IMR-90 (cell line): ENCODE results near the gene ATP6V0E2. TPM values are rescaled to one million over a fixed set of nuclear protein-coding genes. Genes with fewer than 3 reads are reported as not detected.

Experiments used
- ATAC-seq: fragments of 200-7000 bp; cut with Tn5 transposase; 2 replicates; pipeline ENCODE4 v1.9.1; 2020; ENCODE audit warnings: low read depth, mild to moderate bottlenecking, moderate library complexity
- BruUV-seq: library from RNA; stranded (reverse); fragments of 400-500 nt; replicated peaks from 2 replicates; lab custom pipeline; 2021; lab: Mats Ljungman, UMichigan
- CTCF ChIA-PET: fragments of 300-600 bp; formaldehyde crosslinking; extraction: SDS; loops from one replicate; lab custom pipeline; 2021; ENCODE audit warnings: antibody characterized with exemption; lab: Yijun Ruan, JAX
- POLR2A ChIA-PET: fragments of 300-600 bp; sonication (Branson Sonifier 250); formaldehyde crosslinking; loops from one replicate; lab custom pipeline; 2022; ENCODE audit warnings: antibody characterized with exemption; ENCODE audit not compliant: unreplicated experiment; lab: Charles Lee
- DNase-seq: peaks from one replicate; pipeline ENCODE4 v3.0.0; 2013
- H2AFZ ChIP-seq: replicated peaks from 2 replicates; pipeline ENCODE3; 2013; ENCODE audit warnings: low read length, mild to moderate bottlenecking; ENCODE audit not compliant: poor library complexity
- H2AK5ac ChIP-seq: 2 replicates; pipeline ENCODE4 v1.6.1; 2013; ENCODE audit warnings: low read depth, low read length, inconsistent platforms
- H2AK9ac ChIP-seq: replicated peaks from 2 replicates; pipeline ENCODE3; 2013; ENCODE audit warnings: mild to moderate bottlenecking, low read depth, low read length, moderate library complexity; ENCODE audit not compliant: poor library complexity
- H2BK120ac ChIP-seq: 2 replicates; pipeline ENCODE4 v1.6.1; 2013; ENCODE audit warnings: low read depth, low read length, inconsistent platforms
- H2BK15ac ChIP-seq: 3 replicates; pipeline ENCODE4 v1.6.1; 2013; ENCODE audit warnings: low read depth, low read length, inconsistent platforms
- H2BK20ac ChIP-seq: 2 replicates; pipeline ENCODE4 v1.6.1; 2013; ENCODE audit warnings: low read depth, mild to moderate bottlenecking, inconsistent platforms, low read length, moderate library complexity
- H2BK5ac ChIP-seq: 2 replicates; pipeline ENCODE4 v1.6.1; 2013; ENCODE audit warnings: mild to moderate bottlenecking, low read depth, low read length, inconsistent platforms; ENCODE audit not compliant: poor library complexity, severe bottlenecking
- H3K14ac ChIP-seq: replicated peaks from 2 replicates; pipeline ENCODE4 v1.6.1; 2013; ENCODE audit warnings: low read depth, low read length, inconsistent platforms
- H3K18ac ChIP-seq: 2 replicates; pipeline ENCODE4 v1.6.1; 2013; ENCODE audit warnings: low read depth, low read length, control low read depth
- H3K23ac ChIP-seq: 2 replicates; pipeline ENCODE4 v1.6.1; 2013; ENCODE audit warnings: low read depth, low read length, inconsistent platforms
- H3K27ac ChIP-seq: 2 replicates; pipeline ENCODE4 v1.5.1; 2013; ENCODE audit warnings: mild to moderate bottlenecking, control low read depth, low read length; ENCODE audit not compliant: insufficient read depth
- H3K27me3 ChIP-seq: 2 replicates; pipeline ENCODE4 v1.6.1; 2013; ENCODE audit warnings: low read length; ENCODE audit not compliant: control insufficient read depth, insufficient read depth
- H3K36me3 ChIP-seq: 2 replicates; pipeline ENCODE4 v1.6.1; 2013; ENCODE audit warnings: low read length, mixed read lengths; ENCODE audit not compliant: control insufficient read depth, insufficient read depth
- H3K4ac ChIP-seq: 2 replicates; pipeline ENCODE4 v1.6.1; 2013; ENCODE audit warnings: low read depth, low read length, inconsistent platforms
- H3K4me1 ChIP-seq: 2 replicates; pipeline ENCODE4 v1.6.1; 2013; ENCODE audit warnings: low read length, mixed read lengths; ENCODE audit not compliant: control insufficient read depth, insufficient read depth
- H3K4me2 ChIP-seq: 2 replicates; pipeline ENCODE4 v1.6.1; 2013; ENCODE audit warnings: low read depth, mild to moderate bottlenecking, control low read depth, low read length, moderate library complexity
- H3K4me3 ChIP-seq: 2 replicates; pipeline ENCODE4 v1.5.1; 2013; ENCODE audit warnings: low read depth, mild to moderate bottlenecking, control low read depth, low read length, moderate library complexity; ENCODE audit not compliant: insufficient read depth
- H3K56ac ChIP-seq: 2 replicates; pipeline ENCODE4 v1.6.1; 2013; ENCODE audit warnings: low read length, inconsistent platforms; ENCODE audit not compliant: insufficient read depth; ENCODE audit errors: extremely low read depth
- H3K79me1 ChIP-seq, 2 experiments: 2 replicates each; pipeline ENCODE4 v1.6.1; 2013; ENCODE audit warnings: low read length in 2 of 2, inconsistent platforms in 1 of 2, low read depth in 1 of 2
- H3K9ac ChIP-seq: 2 replicates; pipeline ENCODE4 v1.6.1; 2013; ENCODE audit warnings: low read depth, low read length, control low read depth
- H3K9me1 ChIP-seq: 2 replicates; pipeline ENCODE4 v1.6.1; 2013; ENCODE audit warnings: low read length, inconsistent platforms; ENCODE audit not compliant: insufficient read depth
- H3K9me3 ChIP-seq: 2 replicates; pipeline ENCODE4 v1.6.1; 2013; ENCODE audit warnings: low read length; ENCODE audit not compliant: control insufficient read depth, insufficient read depth
- H4K20me1 ChIP-seq: 2 replicates; pipeline ENCODE4 v1.6.1; 2013; ENCODE audit warnings: low read length, inconsistent platforms; ENCODE audit not compliant: insufficient read depth
- H4K5ac ChIP-seq: 2 replicates; pipeline ENCODE4 v1.6.1; 2013; ENCODE audit warnings: mild to moderate bottlenecking, low read depth, low read length, control low read depth
- H4K8ac ChIP-seq, 2 experiments: 2 replicates each; pipeline ENCODE4 v1.6.1; 2013; ENCODE audit warnings: low read depth in 2 of 2, low read length in 2 of 2, control low read depth in 1 of 2, inconsistent platforms in 1 of 2
- H4K91ac ChIP-seq: 2 replicates; pipeline ENCODE4 v1.6.1; 2013; ENCODE audit warnings: low read depth, low read length, inconsistent platforms; ENCODE audit not compliant: insufficient read depth
- RCOR1 ChIP-seq: IDR thresholded peaks from 2 replicates; pipeline ENCODE4 v1.6.1; 2012; ENCODE audit warnings: mild to moderate bottlenecking, low read length, improper control_type of control experiment; ENCODE audit not compliant: insufficient replicate concordance
- WGBS, 2 experiments: methylation state at CpG; one replicate each; pipeline versions ENCODE4 v1.1.5 to v1.1.7; 2013; ENCODE audit warnings: missing lambda C conversion rate in 2 of 2; ENCODE audit not compliant: insufficient read length in 1 of 2; ENCODE audit errors: extremely low coverage in 2 of 2; 5-methylcytosine and 5-hydroxymethylcytosine counted together
- dilution Hi-C: fragments of 300-500 bp; cut with HindIII; formaldehyde crosslinking; loops from one replicate; pipeline ENCODE4 v1.14.3; 2018; ENCODE audit warnings: low sequenced_read_pairs; ENCODE audit not compliant: unreplicated experiment
- in situ Hi-C: fragments of 300-500 bp; cut with MboI; formaldehyde crosslinking; loops from 3 replicates; pipeline ENCODE4 v1.14.3; 2019; ENCODE audit warnings: low sequenced_read_pairs, inconsistent platforms, mixed read lengths
- intact Hi-C: fragments of 100-400 bp; cut with micrococcal nuclease; formaldehyde crosslinking; loops from 2 replicates; pipeline ENCODE4 v1.10.0; 2022
- polyA plus RNA-seq, 3 experiments: library from polyadenylated mRNA; depleted of rRNA; stranded (reverse); fragments of >200 nt; gene quantifications; 2 replicates each; pipeline ENCODE4 v1.2.3, GENCODE V29; 2012; ENCODE audit warnings: low replicate concordance in 1 of 3
- total RNA-seq: library from RNA; depleted of rRNA; stranded (reverse); fragments of >200 nt; gene quantifications from 2 replicates; pipeline ENCODE4 v1.2.3, GENCODE V29; 2012

Gene ATP6V0E2
- total and polyA plus RNA-seq, 2 of the 4 experiments (the other 2 are of a cell fraction), result 5.7 to 30.3 TPM

DNA sequence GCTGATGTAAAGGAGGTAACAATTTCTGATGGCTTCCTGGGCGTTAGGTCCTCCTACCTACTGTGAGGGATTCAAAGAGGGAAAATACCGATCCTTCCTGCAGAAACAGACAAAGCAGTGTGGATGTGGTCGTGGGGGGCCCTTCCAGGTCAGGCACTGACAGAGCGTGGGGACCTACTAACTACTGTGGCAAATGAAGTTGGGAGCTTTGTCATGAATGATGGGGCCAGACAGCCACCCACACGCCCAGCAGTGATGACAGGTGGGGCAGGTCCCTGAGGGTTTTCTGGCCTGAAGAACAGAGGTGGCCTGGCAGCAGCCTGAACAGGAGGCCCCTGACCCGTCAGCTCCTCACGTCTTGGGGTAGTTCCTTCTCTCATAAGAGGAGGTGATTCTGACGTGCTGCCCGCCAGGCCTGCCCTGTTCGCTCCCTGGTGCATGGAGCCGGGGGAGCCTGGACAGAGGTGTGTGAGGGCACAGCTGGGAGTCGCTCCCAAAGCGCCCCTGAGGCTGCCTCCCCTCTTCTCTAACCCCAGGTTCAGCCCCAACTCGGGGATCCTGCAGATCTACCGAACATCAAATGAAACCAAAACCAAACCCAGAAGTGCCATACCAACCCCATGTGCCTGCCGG lies 4.2 kb downstream of the ATP6V0E2 start:
- no peak overlapping the region for H4K91ac ChIP-seq
- ChIA-PET CTCF (no interaction called here), POLR2A (no interaction called here)
- no peak overlapping the region for H2AK5ac ChIP-seq
- 78% methylated on average over 3 of the region's 16 CpGs; no CpG with 5 or more reads in 1 of the 2 experiments for WGBS, 2 experiments
- H2BK5ac ChIP-seq, result no peak overlapping the region
- no peak overlapping the region for H3K4ac ChIP-seq
- H4K8ac ChIP-seq, result no peak overlapping the region
- dilution Hi-C loops (no loop called here), intact Hi-C loops (no loop called here), in situ Hi-C loops (no loop called here)
- H4K20me1 ChIP-seq, result no peaks in the 10 kb centered on the region
- no peak overlapping the region for H3K27ac ChIP-seq
- H3K4me2 ChIP-seq, result no peak overlapping the region
- no peaks in the 10 kb centered on the region for H3K36me3 ChIP-seq
- DNase-seq (no peak), ATAC-seq (no peak)
- no peak overlapping the region for H3K14ac ChIP-seq
- H3K79me1 ChIP-seq, result no peaks in the 10 kb centered on the region
- H2BK120ac ChIP-seq, result no peak overlapping the region
- no peak overlapping the region for H3K18ac ChIP-seq
- no peaks in the 10 kb centered on the region for H3K9me1 ChIP-seq
- H3K9ac ChIP-seq, result no peak overlapping the region
- no peak overlapping the region for H4K5ac ChIP-seq
- H3K56ac ChIP-seq, result no peak overlapping the region
- no peak overlapping the region for H2AFZ ChIP-seq
- H2BK20ac ChIP-seq, result no peak overlapping the region
- H3K9me3 ChIP-seq, result no peaks in the 10 kb centered on the region
- TF ChIP-seq RCOR1, result no peak
- no peaks in the 10 kb centered on the region for H3K4me1 ChIP-seq
- no peaks in the 10 kb centered on the region for H3K27me3 ChIP-seq
- no peak overlapping the region for H2AK9ac ChIP-seq
- BruUV-seq, result no TSS peak
- no peak overlapping the region for H2BK15ac ChIP-seq
- no peak overlapping the region for H3K4me3 ChIP-seq
- H3K23ac ChIP-seq, result no peak overlapping the region
